Kasumi-1 (cell line): Measurements from ENCODE around the gene EYS.
A peak's percentile ranks its signal among the peaks of the same experiment; 100 is the strongest.
"Not testable (repeated sequence)": the region's sequence is repeated elsewhere in the genome, so short reads cannot be mapped to it uniquely, and the experiment has no call there.

Source experiments
- DNase-seq, 2 experiments: peaks; one replicate each; lab custom pipeline; 2025; lab: John Stamatoyannopoulos, UW

The EYS gene

DNA sequence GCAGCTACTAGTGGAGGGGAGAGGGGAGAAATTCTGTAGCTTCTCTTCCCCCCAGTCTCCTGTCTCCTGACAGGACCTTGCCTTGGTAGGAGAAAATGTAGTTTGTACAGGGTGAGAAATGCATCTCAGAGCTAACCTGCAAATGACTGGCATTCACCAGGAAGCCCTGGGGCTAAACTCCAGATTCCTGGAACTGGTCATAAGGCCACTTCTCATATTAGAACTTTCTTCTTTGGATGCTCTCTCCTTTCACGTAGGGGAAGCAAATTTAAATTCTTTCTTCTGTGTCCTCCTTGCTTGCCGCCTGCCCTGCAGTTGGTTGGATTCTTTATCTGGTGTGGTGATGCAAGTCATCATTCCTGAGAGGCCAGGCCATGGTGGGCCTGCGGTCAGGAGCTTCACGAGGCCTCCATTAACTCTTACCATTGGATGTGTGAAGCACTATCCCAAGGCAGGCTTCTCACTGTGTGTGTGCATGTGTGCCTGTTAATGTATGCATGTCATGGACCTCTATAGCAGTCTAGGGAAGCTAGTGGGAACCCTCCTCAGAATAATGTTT, 1889.5 kb downstream of the EYS start:
- no peak for DNase-seq

DNA sequence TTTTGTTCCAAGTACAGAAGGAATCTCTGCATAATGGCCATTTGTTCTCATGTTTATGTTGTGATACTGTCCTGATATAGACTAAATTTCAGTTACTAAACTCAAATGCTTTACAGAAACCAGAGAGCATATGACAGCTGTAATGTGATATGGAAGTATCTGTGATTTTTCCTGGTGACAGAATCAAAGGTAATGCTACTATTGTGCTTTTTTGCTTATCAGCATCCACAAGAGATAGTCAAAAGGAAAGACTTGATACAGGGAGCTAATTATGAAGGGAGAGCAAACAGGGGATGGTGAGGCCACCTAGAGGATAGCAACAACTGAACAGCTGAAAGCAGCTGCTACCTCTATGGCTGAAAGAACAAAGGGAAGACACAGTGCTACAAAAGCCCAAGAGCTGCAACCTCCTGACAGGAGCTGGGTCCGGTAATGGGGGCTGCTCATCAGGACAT, 1890.0 kb downstream of the EYS start:
- DNase-seq = peak; percentile 24 to 47

GRCh38 chr6:63816401-63816981, 1890.5 kb downstream of the EYS start:
- no peak for DNase-seq

DNA sequence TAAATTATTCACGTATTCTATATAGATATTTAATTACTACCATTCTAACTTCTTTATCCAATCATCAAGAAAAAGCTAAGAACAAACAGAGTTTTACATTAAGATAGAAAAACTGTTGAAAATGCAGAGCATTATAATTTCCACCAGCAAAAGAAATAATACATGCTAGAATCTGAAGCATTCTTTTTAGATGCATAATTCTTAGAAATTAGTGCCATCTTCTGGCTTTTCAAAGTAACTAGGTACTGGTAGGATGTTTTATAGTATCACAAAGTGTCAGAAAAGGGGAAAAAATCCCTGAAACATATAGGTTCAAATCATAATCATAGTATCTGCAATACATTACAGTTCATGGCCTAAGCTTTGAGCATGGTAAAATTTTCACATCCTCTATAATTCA, 1892.6 kb downstream of the EYS start:
- DNase-seq = peak in 1 of 2 experiments; percentile 11

DNA sequence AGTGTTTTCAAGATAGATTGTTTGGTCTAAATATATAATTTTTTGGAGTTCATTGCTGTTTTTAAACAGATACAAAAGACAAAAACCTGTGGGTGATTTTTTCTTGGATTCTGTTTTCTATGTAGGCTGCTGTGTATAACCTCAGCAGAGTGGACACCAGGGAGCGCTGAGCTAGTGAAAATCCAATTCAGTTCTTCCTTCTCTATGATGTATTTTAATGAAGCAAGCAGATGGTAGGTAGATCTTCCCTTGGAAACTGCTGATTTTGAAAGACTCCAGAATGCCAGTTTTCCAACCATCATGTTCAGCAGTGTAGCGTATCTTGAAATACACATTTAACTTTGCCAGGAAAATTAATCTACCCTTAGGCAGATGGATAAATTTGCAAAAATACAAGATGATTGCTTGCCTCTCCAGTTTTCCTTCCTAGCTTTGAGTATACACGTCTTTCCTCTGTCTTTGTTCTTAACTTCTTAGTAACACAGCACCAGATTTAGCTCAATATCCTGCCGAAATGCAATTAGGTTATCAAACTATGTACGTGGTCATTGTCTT, 1893.4 kb downstream of the EYS start:
- no peak for DNase-seq

DNA sequence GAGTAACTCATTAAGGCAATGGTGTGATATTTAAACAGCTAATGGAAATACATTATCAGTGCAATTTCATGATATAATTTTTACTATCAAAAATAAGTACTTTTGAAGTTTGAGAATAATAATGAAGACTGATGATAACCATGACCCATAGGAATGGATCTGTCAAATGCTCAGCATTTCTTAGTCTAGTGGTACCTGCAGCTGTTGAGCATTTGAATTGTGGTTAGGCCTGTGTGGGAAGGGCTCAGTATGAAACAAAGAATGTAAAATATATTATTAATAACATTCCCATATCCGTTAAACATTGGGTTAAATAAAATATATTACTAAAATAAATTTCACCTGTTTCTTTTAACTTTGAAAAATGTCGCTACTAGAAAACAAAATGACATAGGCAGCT, 1898.5 kb downstream of the EYS start:
- no peak for DNase-seq

DNA sequence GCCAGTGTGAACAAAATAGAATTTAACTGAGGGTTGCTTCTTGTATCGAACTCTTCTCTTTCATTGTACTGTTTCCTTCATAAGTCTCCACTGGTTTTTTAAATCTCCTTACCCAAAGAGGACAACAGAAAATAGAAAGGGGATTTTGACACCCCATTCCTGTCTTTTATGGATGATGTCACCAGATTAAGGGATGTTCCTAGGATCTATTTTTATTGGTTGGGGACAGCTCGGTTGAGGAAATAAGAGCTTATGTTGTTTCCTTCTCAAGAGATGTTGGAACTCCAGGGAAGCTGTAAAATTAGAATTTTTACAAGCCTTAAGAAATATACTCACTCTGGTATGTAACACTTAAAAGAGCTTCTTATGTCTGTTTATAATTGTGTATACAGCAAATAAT, 1900.0 kb downstream of the EYS start:
- no peak for DNase-seq

DNA sequence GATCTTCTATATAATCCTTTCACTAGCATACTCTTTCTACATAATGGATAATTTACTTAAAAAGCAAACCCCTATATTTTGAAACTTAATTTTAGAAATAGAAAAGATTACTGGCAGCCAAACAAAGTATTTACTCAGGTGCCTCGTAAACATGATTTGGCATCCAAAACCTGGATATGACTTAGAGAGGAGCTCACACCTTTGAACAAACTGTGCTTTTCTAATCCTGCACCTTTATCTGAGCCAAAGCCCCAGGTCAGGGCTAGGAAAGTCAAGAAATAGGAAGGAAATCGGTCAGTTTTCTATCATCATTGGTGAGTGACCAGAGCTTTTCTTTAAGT, 1900.5 kb downstream of the EYS start:
- DNase-seq = no peak

- peak; percentile 51 to 66 for DNase-seq
Measured at GRCh38 chr6:63805808-63806572, 1901.0 kb downstream of the EYS start.

DNA sequence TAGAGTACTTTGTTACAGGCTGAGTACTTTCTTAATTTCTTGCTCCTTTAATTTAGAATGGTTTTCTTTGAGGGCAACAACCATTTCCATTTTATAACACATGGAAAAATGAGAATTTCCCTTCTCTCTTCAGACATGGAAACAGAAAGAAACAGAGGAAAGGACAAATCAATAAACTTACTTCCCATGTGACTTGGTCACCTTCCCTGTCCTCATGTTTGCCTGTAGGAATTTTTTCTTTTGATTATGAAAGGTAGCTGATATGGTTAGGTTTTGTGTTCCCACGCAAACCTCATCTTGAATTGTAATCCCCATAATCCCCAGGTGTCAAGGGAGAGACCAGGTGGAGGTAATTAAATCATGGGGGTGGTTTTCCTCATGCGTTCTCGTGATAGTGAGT, 1901.7 kb downstream of the EYS start:
- DNase-seq = no peak

DNA sequence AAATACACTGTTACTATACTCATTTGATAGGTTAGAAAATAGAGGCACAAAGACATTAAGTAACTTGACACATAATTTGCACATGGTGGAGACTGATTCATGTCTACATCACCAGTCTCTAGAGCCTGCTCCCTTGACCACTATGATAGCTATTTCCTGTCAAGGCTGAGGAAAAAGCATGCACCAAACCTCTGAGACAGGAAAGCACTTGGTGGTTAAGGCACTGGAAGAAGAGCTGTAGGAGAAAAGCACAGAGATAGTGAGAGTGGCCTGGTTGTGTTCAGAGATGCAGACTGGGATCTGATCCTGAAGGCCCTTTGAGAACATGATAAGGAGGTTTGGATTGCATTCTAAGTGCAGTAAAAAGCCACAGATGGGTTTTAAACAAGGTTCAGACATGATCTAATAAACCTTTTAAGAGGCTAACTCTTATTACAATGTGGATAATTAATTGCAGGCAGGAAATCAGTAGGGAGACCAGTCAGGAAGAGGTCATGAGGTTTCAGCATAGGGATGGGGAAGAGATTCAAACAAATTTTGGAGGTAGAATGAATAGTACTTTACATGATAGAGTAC, 1902.6 kb downstream of the EYS start:
- peak; percentile 49 to 64 for DNase-seq

DNA sequence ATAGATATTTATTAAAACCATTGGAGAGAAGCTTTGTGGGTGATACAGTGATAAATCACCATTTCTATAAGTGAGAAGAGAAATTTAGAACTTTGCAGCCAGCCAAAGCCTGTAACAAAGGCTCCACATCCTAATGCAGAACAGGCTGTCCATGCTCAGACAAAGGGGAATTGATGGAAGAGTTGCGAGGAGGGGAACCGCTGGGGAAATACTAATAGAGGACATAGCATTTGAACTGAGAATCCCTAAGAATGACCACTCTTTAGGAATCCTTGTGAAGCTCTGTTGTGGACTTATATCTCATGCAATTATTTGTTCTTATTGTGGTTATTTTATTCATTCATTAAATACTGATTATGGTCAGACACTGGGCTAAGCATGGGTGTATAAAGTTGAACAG, 1903.7 kb downstream of the EYS start:
- no peak for DNase-seq

- DNase-seq = peak; percentile 55 to 66
Measured at GRCh38 chr6:63802606-63803206, 1904.3 kb downstream of the EYS start.

DNA sequence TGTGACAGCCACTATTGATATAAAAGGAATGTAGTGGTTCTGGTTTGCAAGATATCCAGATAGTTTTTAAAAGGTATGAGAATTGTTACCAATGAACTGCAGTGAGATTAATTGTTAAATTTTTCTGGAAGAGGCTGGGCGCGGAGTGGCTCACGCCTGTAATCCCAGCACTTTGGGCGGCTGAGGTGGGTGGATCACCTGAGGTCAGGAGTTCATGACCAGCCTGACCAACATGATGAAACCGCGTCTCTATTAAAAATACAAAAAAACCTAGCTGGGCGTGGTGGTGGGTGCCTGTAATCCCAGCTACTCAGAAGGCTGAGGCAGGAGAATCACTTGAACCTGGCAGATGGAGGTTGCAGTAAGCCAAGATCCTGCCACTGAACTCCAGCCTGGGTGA, 1906.6 kb downstream of the EYS start:
- not testable (repeated sequence) for DNase-seq

GRCh38 chr6:63799813-63800212, 1907.2 kb downstream of the EYS start:
- DNase-seq = no peak

DNA sequence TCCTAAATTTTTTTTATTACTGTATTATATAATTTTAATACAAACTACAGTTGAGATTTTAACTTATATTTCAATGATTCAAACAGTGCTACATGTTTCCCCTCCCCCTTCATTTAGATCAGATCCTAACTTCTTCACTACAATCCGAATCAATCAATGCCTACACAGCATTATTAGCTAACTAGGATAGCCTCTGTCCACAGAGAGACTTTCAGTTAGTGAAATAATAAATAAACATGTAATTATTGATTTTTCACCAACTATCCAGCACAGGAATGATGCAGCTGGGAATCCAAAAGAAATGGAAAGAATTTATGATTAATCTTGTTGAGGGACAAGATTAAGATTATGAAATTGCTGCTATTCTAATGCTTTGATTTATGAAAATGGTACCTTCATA, 1907.7 kb downstream of the EYS start:
- no peak for DNase-seq

DNA sequence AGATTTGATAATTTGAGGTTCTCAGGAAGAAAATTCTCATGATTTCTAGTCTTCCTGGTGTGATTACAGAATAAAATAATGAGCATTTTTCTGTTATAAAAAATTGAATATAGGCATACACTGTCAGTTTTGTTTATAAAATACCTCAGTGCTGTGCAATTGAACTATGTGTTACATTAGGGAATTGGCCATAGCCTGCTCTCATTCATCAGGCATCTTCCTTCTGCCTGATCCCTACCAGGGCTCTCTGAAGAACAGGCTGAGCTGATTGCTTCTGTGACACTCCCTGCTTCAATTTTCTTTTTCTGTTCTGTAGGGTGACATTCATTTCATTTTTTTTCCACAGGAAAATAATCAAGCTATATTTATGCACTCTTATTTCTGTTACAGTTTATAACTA, 1908.6 kb downstream of the EYS start:
- DNase-seq = no peak

DNA sequence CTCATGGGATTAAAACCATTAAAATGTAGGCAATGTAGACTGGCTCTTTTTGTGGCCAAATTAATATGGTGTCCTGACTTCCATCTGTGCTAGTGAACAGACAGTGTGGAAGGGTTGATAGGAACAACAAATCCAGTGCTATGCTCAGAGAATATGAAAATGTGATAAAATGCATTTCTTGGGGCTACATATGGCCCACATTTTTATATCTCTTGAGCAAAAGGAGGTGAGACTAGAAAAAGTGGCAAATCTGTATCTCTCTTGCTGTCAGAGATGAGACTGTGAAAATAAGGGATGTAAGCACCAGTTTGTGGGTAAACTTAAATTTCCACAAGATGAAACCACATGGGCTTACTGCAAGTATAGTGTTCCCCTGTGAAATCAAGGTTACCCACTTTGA, 1909.3 kb downstream of the EYS start:
- no peak for DNase-seq

- no peak for DNase-seq
Measured at GRCh38 chr6:63795826-63796225, 1911.2 kb downstream of the EYS start.

- no peak for DNase-seq
Measured at GRCh38 chr6:63795006-63795405, 1912.0 kb downstream of the EYS start.

DNA sequence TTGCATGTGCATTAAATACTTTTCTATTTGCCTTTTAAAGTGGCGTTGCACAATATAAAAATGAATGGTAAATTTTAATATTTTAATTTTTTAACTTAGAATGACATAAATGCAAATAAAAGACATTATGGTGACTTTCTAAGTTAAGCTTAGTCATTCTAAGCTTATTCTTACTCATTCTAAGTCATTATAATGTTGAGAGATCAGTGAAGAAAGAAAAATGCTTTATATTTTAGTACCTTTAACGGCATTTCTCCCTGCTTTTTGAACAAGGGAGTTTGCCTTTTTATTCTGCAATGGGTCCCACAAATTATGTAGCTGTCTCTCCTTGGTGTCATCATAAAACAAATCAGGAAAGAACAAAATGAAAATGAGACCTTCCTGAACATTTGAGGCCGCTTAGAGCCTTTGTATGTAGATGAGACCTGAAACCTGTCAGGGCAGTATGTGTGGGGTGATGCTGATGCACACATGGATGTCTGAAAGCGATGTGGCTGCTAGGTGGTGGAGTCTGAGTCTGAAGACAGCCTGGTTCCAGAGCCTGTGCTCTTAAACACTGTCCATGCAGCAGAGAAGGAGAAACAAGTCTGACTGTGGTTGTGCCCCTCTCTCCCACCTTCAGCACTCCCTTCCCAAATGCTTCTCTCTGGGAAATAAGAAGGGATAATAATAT, 1913.4 kb downstream of the EYS start:
- DNase-seq = no peak
